ENCODE data around the gene ADAM19. TPM values are rescaled to one million over a fixed set of nuclear protein-coding genes. Genes with fewer than 3 reads are reported as not detected.

ADAM19 gene
- polyA plus RNA-seq, 3 donors = 0.60 to 4.9 (median 2.5) TPM

GRCh38 chr5:157463621-157464518, 111.7 kb downstream of the ADAM19 start:
- no peak overlapping the region for H3K27ac ChIP-seq (ENCODE audit: low read depth, low read length)

DNA sequence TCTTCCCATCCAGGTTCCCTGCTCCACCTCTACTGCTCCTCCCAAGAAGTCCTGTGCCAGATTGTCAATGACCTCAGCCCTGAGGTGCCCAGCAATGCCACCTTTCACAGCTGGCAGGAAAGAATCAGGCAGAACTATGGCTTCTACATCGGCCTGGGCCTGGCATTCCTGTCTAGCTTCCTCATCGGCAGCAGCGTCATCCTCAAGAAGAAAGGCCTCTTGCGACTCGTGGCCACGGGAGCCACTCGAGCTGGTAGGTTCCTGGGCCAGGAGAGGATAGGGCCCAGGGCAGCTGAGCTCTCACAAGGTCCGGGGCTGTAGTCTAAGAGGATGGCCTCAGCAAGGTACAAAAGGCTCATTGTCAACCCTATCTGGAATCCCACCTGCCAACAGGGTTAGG, 112.5 kb downstream of the ADAM19 start:
- WGBS, 3 donors = 91 to 94% (median 93%) methylated on average over 8 of the region's 8 CpGs
- no peak overlapping the region for H3K27ac ChIP-seq (ENCODE audit: low read depth, low read length)

More at GRCh38 chr5:157463621-157464518, 111.7 kb downstream of the ADAM19 start:
- 66 to 74% (median 70%) methylated on average over 9 of the region's 9 CpGs for WGBS, 3 donors

GRCh38 chr5:157460921-157461792, 114.4 kb downstream of the ADAM19 start:
- 83 to 94% (median 87%) methylated on average over 4 of the region's 4 CpGs for WGBS, 3 donors
- no peak overlapping the region for H3K27ac ChIP-seq (ENCODE audit: low read depth, low read length)

DNA sequence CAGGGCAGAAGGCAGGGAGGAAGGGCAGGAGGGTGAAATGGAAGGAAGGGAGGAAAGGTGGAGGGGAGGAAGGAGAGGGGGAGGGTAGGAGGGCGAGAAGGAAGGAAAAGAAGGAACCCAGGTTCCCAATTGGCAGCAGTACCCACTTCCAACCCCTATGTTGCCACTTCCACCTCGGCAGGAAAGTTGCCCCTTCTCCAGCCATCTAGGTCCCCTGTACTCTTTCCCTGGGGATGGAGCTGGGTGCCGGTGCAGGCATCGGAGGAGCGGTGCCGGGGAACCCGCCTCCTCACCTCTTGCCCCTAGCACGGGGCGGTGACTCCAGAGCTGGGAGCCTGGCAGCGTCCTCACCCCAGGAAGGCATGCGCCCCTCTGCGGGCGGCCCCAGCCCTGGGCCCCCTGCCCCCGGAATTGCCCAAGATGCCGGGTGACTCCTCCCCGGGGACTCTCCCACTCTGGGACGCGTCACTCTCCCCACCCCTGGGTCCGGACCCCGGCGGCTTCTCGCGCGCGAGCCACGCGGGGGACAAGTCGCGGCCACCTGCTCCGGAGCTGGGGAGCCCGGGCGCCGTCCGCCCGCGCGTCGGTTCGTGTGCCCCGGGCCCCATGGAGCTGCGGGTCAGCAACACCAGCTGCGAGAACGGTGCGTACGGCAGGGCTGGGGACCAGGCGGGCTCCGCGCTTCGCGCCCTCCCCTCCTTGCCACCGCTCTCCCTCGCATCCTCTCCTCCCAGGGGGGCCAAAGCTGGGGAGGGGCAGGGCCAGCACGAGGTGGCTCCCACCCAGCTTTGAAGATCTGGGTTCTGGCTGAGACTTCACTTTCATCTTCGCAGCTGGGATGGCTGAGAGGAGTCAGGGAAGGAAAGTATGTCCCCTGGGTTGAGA, 115.6 kb downstream of the ADAM19 start, which contains the start of gene NIPAL4:
Gene NIPAL4 (plus strand): TSS at position 499 of the 885 bp plus-strand sequence. CDS start 108 bp downstream, at position 607.
- H3K27ac ChIP-seq (ENCODE audit: low read depth, low read length) = no peak within 1 kb of the TSS
- 2 to 4% (median 3%) methylated on average over 52 to 54 of the region's 54 CpGs for WGBS, 3 donors

DNA sequence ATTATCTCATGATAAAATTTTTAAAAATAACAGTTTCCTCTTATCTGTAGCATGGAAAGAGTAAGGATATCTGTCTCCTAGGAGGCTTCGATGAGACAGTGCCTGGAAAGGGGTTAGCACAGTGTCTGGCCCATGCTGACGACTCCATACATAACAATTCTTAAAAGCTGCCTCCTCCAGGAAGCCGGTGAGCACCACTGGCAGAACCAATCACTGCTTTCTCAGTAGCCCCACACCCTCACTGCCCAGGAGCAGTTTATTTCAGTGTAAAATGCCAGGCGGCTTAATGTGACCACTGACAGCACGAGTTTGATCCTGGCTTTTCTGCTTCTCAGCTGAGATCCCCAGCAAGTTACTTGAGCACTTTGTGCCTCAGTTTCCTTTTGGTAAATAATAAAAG, 116.7 kb downstream of the ADAM19 start:
- no peak overlapping the region for H3K27ac ChIP-seq (ENCODE audit: low read depth, low read length)
- WGBS, 3 donors = 83 to 95% (median 88%) methylated on average over 5 of the region's 5 CpGs

DNA sequence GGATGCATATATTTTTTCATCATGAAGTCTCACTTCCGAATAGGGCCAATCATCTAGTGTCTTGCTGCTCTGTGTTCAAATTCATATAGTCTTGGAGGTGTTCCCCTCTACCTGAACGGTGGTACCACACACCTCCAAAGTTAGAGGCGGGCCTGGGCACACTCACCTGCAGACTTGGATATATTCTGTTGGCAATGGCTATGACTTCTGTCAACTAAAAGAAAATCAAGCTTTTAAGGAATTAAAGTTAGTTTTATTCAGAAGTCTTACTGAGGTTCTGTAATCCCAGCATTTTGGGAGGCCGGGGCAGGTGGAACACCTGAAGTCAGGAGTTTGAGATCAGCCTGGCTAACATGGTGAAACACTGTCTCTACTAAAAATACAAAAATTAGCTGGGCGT, 118.2 kb downstream of the ADAM19 start:
- no peak overlapping the region for H3K27ac ChIP-seq (ENCODE audit: low read depth, low read length)
- WGBS, 3 donors = 88 to 96% (median 95%) methylated on average over 5 of the region's 5 CpGs

DNA sequence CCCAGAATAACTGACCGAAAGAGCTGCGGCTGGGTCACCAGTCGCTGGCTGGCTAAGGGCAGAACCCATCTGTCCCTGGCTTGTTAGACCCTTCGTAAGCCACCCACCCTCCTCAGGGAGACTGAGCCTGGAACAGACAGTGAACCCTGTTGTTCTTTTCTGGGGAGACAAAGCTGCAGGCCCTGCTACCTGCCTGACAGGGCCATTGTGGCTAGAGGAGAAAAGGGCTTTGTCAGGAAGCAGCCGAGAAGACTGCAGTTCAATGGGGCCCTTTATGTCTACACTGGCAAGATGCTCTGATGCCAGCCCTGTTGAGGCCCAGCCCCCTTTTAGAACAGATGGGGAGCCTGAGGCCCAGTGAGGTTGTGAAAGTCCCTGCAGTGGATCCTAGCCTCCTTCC, 119.3 kb downstream of the ADAM19 start:
- H3K27ac ChIP-seq (ENCODE audit: low read depth, low read length) = no peak overlapping the region
- WGBS, 3 donors = 76 to 97% (median 84%) methylated on average over 5 of the region's 5 CpGs

DNA sequence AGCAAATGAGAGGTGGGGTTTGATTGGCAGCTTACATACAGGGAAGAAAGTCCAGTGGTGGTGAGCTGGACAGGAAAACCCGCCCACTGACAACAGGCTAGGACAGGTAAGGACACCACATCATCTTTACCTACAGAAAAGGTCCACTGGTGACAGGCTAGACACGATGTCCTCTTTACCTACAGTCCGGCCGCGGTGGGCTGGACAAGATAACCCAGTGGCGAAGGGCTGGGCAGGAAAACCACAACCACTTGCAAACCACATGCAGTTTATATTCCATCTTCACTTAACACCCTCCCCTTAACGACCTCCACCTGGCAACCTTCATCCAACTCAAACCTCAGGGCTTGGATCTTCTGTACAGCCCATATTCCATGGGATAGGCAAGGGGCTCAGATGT, 120.5 kb downstream of the ADAM19 start:
- no peak overlapping the region for H3K27ac ChIP-seq (ENCODE audit: low read depth, low read length)
- 62 to 80% (median 65%) methylated on average over 7 of the region's 7 CpGs for WGBS, 3 donors

DNA sequence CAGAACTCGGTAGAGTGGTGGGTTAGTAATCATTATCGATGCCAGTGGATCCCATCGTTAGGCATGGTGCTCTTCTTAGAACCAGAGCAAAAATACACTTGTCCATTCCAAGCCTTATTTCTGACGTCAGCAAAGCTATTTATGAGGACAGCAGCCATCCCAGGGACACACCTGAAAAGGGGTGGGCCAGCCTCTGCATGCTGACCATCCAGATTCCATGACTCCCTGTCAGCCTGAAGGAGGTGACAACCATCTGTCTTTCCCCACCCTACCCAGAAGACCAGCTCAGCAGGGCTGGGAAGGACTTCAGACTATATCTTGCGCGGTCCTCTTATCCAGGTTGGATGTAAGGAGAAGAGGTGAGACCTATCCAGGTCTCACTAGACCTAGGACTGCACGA, 121.3 kb downstream of the ADAM19 start:
- H3K27ac ChIP-seq (ENCODE audit: low read depth, low read length) = no peak overlapping the region
- 78 to 93% (median 90%) methylated on average over 7 of the region's 7 CpGs for WGBS, 3 donors

DNA sequence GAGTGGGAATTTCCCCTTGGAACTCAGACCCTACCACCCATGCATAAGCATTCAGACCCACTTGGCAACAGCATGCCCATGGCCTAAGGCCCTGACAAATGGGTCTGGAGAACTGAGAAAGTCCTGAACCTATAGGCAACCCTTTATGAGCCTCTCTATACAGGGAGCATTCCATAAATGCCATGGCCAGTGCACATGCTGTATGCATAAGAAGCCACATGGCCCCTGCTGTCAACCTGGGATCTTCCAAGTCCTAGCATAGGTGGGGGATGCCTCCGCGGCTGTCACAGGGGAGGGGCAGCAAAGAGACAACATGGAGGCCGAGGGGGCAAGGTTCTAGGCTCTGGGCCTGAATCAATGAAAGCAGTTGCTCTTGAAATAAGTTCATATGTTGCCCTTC, 123.8 kb downstream of the ADAM19 start:
- H3K27ac ChIP-seq (ENCODE audit: low read depth, low read length) = no peak overlapping the region
- WGBS, 3 donors = 88 to 93% (median 89%) methylated on average over 3 of the region's 3 CpGs

GRCh38 chr5:157450024-157450423, 125.6 kb downstream of the ADAM19 start:
- H3K27ac ChIP-seq (ENCODE audit: low read depth, low read length) = no peak overlapping the region
- 88 to 97% (median 93%) methylated on average over 3 of the region's 3 CpGs for WGBS, 3 donors

DNA sequence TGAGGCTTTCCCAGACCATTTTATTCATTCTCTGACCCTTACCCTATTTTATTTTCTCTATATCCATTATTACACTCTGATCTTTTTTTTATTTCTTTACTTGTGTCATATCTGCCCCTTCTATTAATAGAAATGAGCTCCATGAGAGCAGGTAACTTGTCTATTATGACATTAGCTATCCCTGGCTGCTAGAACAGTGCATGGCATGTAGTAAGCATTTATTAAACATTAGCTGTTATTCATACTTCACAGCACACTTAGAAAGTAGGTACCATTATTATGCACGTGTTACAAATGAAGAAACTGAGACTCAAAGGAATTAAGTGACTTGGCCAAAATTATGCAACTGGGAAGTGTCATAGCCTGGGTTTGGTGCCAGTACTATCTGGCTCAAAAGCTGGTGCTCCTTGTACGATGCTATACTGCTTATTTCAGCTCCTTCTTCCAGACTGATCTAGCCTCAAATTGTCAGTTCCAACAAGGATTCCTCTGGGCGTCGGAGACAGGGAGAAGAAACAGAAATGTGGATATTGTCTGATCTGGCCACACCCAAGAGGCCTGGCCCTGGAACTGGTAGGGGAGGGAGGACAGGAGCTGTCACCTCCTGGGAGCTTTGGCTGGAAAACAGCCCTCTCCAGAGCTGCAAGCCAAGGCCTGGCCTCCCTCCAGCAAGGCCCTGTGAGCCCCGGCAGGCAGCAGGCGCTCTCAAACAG, 126.4 kb downstream of the ADAM19 start:
- no peak overlapping the region for H3K27ac ChIP-seq (ENCODE audit: low read depth, low read length)
- WGBS, 3 donors = 41 to 59% (median 53%) methylated on average over 6 of the region's 6 CpGs

GRCh38 chr5:157447201-157447637, 128.4 kb downstream of the ADAM19 start:
- H3K27ac ChIP-seq (ENCODE audit: low read depth, low read length) = no peak overlapping the region
- WGBS, 3 donors = 59 to 92% (median 82%) methylated on average over 13 of the region's 13 CpGs

GRCh38 chr5:157446412-157446935, 129.1 kb downstream of the ADAM19 start:
- H3K27ac ChIP-seq (ENCODE audit: low read depth, low read length) = no peak overlapping the region
- 86 to 90% (median 88%) methylated on average over 9 of the region's 9 CpGs for WGBS, 3 donors

DNA sequence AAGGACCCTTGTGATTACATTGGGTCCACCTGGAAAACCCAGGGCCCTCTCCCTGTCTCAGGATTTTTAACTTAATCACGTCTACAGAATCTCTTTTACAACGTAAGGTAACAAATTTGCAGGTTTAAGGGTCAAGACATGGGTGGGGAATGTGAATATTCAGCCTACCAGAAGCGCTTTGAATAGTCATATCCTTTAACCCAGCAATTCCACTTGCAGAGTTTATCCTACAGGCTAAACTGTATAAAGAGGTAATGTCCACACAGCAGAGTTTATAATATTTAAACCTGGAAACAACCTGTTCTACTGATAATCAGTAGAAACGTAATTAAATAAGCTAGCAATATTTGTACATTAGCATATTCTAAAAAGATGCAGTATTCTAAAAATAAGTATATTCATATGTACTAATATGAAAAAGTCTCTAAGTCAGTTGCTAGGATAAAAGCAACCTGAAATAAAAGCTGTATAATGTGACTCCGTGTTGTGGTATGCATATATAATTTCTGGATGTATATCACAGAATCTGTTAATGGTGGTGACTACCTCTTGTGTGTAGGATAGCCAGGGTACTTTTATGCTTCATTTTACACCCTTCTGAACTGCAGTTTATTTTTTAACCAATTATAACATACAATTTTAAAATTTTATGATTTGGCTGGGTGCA, 129.7 kb downstream of the ADAM19 start:
- 86 to 94% (median 93%) methylated on average over 5 of the region's 5 CpGs for WGBS, 3 donors
- H3K27ac ChIP-seq (ENCODE audit: low read depth, low read length) = no peak overlapping the region

GRCh38 chr5:157444224-157444623, 131.4 kb downstream of the ADAM19 start:
- WGBS, 3 donors = 11 to 60% (median 50%) methylated on average over 4 of the region's 4 CpGs
- H3K27ac ChIP-seq (ENCODE audit: low read depth, low read length) = no peak overlapping the region

GRCh38 chr5:157443041-157443549, 132.5 kb downstream of the ADAM19 start:
- 57 to 65% (median 58%) methylated on average over 7 of the region's 7 CpGs for WGBS, 3 donors
- H3K27ac ChIP-seq (ENCODE audit: low read depth, low read length) = no peak overlapping the region
